HG02588 (cell line): ENCODE results near the gene PRDM2.
"Not testable (repeated sequence)": the region's sequence is repeated elsewhere in the genome, so short reads cannot be mapped to it uniquely, and the experiment has no call there.

Experiments used
- ATAC-seq: cut with Tn5 transposase; IDR thresholded peaks from one replicate; pipeline ENCODE4 v1.9.1; 2021; ENCODE audit warnings: mild to moderate bottlenecking, moderate library complexity; ENCODE audit not compliant: unreplicated experiment

The PRDM2 gene, protein sequence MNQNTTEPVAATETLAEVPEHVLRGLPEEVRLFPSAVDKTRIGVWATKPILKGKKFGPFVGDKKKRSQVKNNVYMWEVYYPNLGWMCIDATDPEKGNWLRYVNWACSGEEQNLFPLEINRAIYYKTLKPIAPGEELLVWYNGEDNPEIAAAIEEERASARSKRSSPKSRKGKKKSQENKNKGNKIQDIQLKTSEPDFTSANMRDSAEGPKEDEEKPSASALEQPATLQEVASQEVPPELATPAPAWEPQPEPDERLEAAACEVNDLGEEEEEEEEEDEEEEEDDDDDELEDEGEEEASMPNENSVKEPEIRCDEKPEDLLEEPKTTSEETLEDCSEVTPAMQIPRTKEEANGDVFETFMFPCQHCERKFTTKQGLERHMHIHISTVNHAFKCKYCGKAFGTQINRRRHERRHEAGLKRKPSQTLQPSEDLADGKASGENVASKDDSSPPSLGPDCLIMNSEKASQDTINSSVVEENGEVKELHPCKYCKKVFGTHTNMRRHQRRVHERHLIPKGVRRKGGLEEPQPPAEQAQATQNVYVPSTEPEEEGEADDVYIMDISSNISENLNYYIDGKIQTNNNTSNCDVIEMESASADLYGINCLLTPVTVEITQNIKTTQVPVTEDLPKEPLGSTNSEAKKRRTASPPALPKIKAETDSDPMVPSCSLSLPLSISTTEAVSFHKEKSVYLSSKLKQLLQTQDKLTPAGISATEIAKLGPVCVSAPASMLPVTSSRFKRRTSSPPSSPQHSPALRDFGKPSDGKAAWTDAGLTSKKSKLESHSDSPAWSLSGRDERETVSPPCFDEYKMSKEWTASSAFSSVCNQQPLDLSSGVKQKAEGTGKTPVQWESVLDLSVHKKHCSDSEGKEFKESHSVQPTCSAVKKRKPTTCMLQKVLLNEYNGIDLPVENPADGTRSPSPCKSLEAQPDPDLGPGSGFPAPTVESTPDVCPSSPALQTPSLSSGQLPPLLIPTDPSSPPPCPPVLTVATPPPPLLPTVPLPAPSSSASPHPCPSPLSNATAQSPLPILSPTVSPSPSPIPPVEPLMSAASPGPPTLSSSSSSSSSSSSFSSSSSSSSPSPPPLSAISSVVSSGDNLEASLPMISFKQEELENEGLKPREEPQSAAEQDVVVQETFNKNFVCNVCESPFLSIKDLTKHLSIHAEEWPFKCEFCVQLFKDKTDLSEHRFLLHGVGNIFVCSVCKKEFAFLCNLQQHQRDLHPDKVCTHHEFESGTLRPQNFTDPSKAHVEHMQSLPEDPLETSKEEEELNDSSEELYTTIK (N-terminal part only)

DNA sequence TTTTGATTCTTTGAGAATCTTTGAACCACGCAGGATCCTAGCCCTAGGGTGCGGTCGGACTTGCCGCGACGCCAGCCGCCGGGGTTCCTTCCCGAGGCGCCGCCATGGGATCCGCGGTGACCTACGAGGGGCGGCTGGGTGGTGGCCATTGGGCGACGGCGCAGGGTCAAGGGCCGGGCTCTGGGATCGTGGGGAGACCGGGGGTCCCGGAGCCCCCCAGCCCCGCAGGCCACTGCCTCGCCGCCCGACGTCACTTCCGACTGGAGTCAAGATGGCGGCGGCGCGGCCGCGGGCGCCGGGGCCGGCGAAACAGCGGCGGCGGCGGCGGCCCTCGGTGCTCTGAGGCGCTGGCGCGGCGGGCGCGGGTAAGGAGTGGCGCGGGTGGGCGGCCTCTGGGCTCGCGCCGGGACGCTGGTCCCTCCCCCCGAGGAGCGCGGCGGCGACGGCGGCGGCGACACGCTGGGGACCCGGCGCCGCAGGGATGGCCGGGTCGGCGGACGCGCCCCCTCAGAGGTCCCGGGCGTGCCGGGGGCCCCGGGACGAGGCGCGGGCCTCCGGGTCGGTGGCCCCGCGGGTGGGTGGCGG lies at the start of gene PRDM2:
Gene PRDM2 (plus strand): TSS at position 253 of the 585 bp plus-strand sequence. CDS start 15,418 bp downstream, outside the sequence.
- ATAC-seq, result peak; percentile 47

DNA sequence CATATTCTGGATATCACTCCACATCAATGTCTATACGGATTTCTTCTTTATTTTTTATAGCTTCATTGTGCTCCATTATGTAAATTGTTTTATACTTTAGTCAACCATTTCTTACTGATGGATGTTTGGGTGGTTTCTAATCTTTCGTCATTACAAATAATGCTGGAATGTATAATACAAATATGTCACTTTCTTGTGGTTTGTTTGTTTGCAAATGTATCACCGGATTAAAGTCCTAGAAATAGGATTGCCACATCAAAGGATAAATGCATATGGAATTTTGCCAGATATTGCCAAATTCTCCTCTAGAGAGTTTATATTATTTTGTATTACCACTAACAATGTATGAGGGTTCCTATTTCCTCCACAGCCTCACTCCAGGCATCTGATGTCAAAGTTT lies 48.7 kb upstream of the PRDM2 start:
- no peak for ATAC-seq

DNA sequence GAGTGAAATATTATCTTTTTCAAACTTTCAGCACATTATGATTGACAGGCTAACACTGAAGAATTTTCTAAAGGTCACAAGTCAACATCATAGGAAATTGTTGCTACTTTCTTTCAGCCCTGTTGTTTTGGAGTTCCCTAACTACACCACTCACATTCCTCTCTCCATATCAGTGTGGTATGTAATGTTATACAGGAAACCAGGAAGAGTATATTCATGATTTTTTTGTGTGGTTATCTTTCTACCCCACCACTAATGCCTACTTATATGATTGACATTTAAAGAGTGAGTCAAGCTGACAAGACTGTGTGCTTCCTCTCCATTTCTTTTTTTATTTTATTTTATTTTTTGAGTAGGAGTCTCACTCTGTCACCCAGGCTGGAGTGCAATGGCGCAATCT lies 47.8 kb upstream of the PRDM2 start:
- no peak for ATAC-seq

DNA sequence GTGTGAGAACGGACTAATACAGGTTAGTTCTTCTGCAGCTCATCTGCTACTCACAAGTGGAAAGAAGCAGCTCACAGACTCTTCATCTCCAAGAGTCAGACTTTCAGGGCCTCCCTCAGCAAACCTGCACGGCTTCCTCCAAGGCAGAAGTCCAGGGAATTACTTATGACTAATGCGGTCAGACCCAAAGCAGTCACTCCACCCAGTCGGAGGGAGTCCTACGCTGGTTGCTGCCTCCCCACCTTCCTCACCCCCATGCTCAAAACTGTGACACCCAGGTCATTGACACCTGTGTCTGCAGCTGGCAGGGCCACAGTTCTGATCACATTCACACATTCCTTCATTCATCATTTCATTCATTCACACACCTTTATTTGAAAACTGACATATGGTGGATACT lies 38.4 kb upstream of the PRDM2 start:
- ATAC-seq, result no peak

DNA sequence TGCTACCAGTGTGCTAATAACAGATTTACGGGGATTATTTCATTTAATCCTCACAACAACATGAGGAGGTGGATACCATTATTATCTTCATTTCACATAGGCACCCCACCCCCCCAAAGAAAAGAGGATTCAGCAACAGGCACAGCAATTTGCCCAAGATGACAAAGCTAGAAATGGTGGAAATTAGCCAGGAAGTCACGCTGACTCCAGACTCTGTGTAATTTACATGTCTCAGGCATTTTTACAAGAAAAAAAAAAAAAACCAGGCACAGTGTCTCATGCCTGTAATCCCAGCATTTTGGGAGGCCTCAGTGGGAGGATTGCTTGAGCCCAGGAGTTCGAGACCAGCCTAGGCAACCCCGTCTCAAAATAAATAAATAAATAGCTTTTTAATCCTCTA lies 37.5 kb upstream of the PRDM2 start:
- ATAC-seq, result no peak

DNA sequence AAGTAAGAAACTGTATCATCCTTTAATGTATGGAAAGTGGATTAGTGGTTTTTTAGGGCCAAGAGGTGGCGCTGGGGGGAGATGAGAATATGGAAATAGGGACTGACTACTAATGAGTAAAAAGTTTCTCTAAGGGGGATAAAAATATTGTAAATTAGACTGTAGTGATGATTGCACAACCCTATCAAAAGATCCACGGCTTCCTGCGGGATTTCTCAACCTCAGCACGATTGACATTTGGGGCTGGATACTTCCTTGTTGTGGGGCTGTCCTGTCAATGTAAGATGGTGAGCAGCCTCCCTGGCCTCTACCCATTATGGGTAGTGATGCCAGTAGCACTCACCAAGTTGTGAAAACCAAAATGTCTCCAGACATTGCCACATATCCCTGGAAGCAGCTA lies 36.0 kb upstream of the PRDM2 start:
- no peak for ATAC-seq

DNA sequence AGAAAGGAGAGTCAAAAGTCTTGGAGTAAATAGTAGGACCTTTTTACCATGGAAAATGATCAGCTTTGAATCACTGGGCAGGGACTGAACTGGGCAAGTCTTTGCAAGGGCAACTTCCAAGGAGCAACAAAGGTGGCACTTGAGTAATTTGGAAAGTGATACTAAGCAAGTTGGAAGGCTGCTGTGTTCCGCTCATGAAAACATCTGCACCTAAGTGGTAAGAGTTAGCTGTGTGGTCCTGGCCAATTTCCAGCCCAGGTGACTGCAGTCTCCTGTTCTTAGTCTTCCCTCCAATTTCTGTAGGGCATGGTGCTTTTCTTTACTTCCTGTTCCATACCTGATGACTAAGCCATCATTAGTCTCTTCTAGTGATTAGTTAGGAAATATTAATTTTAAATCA lies 35.5 kb upstream of the PRDM2 start:
- no peak for ATAC-seq

DNA sequence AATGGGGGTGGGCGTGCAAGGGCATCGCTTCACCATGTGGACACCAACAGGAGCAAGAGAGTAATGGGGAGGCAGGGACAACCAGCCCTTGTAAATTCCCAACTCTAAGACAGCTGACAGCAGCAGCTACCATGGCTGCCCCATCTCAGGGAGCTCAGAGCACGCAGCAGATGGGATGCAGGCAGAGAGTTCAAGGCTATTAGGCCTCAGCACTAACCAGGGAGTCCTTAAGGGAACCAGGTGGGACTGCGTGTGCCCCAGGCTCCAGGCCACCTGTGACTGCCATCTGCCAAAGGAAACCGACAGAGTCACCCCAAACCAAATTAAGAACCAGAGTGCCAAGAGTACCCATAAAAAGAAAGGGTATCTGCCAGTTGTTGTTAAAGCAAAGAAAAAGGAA lies 33.7 kb upstream of the PRDM2 start:
- ATAC-seq, result no peak

DNA sequence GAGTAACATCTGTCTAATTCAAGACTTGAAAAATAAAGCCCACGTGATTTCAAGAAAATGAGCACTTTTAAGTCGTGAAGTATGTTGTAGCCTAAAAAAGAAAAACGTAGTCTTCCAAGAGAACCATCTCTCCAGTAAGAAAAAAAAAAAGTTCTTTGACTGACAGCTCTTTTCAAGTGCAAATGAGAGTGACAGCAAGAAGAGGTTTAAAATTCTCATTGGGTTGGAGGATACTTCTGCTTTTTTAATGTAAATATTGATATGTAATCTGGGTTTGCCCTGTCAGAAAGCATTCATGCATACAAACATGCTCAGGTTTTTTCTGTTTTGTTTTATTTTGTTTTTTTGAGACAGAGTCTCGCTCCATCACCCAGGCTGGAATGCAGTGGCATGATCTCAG lies 32.3 kb upstream of the PRDM2 start:
- ATAC-seq, result no peak

DNA sequence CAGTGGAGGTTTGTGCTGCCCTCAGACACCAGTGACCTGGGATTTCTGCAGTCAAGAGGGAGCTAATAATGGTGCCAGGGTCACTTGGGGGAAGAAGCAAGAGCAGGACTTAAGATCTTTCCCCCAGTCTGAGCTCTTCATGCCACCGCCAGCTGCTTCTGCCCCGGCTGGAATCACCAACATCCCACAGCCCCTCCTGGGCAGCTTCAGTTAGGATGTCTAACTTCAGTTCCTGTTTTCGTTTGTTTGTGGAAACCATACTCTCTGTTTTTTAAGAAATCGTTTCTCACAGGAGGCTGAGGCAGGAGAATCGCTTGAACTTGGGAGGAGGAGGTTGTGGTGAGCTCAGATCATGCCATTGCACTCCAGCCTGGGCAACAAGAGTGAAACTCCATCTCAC lies 25.6 kb upstream of the PRDM2 start:
- no peak for ATAC-seq

DNA sequence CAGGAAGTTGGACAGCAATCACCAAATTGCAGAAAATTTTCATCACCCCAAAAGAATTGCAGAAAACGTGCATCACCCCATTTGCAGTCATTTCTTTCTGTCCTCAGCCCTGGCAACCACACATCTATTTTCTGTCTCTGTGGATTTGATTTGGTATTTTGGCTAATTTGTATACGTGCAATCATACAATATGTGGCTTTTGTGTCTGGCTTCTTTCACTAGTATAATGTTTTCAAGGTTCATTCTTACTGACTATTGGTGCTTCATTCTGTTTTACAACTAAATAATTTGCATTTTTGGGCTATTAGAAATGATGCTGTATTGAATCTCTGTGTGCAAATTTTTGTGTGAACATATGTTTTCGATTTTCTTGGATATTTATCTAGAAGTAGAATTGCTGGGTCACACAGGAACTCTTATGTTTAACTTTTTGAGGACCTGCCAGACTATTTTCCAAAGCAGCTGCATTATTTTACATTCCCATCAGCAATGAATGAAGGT lies 24.8 kb upstream of the PRDM2 start:
- ATAC-seq, result no peak

DNA sequence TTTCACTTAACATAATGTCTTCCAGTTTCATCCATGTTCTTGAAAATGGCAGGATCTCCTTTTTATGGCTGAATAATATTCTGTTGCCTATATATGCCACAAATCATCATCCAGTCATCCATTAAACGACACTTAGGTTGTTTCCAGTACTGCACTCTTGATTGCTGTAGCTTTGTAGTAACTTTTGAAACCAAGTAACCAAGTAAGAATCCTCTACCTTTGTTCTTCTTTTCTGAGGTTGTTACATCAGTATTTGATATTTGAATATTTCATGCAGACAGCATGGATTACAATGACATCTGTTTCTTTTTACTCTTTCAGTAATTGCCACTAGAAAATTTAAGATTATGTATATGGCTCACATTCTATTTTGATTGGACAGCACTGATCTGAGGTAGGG lies 22.1 kb upstream of the PRDM2 start:
- no peak for ATAC-seq

DNA sequence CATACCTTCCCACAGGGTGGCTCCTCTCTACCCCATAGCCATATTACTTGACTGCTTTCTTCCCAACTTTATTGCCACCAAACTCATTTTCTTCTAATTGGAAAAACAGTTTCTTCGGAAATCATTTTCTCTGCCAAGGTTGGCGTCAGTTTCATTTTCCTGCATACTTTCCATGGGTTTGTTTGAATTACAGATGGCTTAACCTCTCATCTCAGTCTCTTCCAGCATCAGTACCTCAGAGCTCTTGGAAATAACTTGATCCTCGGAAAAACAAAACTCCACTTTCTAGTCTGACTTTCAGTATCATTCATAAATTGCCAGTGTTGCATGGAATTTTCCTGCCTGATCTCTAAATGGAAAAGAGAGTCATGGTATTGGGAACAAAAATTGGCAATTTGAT lies 20.3 kb upstream of the PRDM2 start:
- no peak for ATAC-seq

DNA sequence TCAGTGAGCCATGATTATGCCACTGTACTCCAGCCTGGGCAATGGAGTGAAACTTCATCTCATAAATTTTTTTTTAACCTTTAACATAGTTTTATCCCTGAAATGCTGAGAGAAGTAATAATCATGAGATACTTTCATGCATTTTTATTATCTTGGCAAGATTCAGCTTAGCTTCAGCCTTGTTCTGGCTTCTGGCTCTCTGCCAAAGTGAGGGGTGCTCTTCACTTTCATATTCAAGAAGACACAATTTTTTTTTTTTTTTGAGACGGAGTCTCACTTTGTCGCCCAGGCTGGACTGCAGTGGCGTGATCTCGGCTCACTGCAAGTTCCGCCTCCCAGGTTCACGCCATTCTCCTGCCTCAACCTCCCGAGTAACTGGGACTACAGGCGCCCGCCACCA lies 19.4 kb upstream of the PRDM2 start:
- not testable (repeated sequence) for ATAC-seq

DNA sequence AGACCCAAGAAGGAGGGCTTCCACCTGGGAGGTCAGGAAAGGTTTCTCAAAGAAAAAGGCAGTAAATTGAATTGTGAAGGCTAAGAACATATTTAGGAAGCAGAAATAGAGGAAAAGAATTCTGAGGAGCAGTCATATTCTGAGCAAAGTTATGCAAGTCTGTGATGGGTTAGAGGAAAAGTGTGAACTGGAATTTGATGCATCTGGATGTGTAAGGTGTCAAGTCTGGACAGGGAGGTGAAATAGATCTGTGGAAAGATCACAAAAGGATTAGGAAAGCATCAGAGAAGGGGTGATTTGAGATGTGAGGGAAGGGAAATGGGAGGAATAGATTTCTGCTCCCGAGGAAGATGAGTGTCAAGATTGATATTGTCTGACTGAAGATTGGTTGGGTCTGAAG lies 18.1 kb upstream of the PRDM2 start:
- ATAC-seq, result no peak

DNA sequence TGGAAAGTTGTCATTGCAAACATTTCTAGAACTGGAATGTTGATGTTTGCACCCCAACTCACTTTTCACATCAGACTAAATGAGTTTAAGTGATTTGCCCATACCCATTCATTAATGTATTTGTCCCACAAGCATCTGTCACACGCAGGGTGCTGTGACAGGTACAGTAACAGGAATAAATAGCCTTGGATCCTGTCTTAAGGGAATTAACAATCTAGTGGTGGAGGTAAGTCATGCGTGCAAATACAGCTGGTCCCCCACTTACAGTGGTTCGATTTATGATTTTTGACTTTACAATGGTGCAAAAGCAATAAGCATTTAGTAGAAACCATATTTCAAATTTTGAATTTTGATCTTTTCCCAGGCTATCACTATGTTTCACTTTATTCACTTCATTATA lies 17.5 kb upstream of the PRDM2 start:
- no peak for ATAC-seq

DNA sequence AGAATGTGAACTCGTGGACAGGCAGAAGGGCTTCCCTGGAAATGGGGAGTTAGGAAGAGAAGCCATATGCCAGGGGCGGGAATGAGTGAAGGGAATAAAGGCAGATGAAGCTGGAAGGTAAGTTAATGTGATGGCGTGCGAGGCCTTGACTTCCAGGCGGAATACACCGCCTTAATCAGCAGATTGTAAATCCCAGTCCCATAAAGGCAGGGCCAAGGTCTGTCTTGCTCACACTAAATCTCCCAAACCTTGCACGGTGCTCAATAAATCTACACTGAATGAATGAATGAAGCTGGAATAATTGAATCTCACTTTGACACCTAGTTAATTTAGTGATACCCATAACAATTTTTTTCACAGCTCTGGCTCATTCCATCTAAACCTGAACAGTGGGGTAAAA lies 16.8 kb upstream of the PRDM2 start:
- no peak for ATAC-seq

DNA sequence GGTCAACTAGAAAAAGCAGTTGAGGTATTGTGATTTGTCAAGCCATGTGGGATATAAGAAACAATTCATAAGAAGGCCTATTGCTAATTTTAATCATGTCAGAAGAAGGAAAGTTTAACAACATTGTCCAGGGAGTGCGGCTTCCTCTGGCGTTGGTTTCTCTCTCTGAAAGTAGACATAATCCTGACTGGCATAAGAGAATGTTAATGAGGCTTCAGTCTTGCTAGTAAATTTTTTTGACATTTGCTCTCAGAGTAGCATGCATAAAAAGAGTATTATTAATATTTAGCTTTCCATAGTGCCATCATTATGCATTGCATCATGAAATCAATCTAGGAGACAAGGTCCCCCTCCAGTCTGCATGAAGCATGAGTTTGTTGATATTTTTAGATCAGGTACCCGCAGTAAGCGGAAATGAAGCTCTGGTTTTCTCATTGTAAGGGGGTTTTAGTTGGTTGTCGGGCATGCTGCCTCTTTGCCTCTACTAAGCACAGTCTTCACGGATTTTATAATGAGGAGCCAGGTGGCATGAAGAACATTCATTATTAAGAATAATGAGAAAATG lies 12.8 kb upstream of the PRDM2 start:
- no peak for ATAC-seq

DNA sequence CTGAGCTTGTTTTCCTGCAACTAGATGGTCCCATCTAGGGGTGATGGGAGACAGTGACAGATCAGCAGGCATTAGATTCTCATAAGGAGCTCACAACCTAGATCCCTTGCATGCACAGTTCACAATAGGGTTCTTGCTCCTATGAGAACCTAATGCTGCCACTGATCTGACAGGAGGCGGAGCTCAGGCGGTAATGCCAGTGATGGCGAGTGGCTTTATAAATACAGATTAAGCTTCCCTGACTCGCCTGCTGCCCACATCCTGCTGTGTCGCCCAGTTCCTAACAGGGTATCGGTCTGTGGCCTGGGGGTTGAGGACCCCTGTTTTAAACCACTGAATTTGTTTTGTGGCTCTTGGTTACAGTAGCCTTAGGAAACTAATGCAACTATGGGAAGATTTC lies 6.9 kb upstream of the PRDM2 start:
- ATAC-seq, result not testable (repeated sequence)

DNA sequence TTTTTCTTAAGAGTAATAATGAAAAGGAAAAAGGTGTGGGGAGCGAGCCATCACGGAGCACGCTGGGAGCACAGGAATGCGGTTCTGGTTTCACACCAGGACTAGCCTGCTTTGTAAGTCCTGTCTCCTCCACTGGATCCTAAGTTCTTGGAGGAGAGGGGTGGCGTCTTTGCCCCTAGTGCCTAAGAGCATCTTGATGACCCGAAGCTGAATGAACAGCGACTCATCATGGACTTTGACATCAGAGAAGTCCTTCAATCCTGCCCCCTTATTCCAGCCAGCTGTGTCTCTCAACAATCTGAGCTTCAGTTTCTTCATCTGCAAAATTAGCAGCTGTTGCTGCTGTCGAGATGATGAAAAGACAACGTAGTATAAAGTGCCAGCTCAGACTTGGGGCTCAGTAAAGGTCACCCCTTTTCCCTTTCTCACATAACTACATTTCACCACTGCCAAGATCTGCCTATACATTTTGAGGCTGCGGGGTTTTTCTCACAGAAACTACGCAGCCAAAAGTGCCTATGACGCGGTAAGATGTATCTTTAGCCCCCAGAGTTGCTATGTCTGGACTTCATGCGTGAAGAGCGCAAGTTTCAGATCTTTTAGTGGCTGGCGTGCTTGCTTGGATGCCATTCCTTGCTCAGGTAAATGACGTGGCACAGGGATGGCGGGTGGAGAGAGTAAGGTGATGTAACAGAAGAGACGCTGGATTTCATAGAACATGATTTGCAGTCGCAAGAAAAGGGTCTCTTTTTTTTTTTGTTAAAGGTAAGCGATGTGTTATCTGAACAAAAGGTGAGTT lies 4.9 kb upstream of the PRDM2 start:
- no peak for ATAC-seq
